GM11168 (cell line): ENCODE data around the gene NOSIP.

Source experiments
- in situ Hi-C: fragments of 300-500 bp; cut with MboI; formaldehyde crosslinking; loops from one replicate; pipeline ENCODE4 v1.12.0; 2022; ENCODE audit warnings: low sequenced_read_pairs; ENCODE audit not compliant: unreplicated experiment

NOSIP gene

GRCh38 chr19:49520705-49521319, 59.5 kb downstream of the NOSIP start:
- in situ Hi-C loops, result no loop called here

- in situ Hi-C loops, result no loop called here
Measured at GRCh38 chr19:49518033-49518432, 62.3 kb downstream of the NOSIP start.

- in situ Hi-C loops, result no loop called here
Measured at GRCh38 chr19:49515767-49516166, 64.6 kb downstream of the NOSIP start.

DNA sequence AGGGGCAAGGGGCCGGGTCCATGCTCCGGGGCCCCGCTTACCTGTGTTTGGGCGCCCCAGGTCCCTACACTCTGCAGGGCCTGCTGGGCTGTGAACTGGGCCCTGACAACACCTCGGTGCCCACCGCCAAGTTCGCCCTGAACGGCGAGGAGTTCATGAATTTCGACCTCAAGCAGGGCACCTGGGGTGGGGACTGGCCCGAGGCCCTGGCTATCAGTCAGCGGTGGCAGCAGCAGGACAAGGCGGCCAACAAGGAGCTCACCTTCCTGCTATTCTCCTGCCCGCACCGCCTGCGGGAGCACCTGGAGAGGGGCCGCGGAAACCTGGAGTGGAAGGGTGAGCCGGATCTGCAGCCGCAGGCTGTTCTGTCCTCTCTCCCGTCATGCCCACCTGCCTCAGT, 66.2 kb downstream of the NOSIP start:
- in situ Hi-C loops, result no loop called here

GRCh38 chr19:49513746-49514118, 66.6 kb downstream of the NOSIP start:
- in situ Hi-C loops, result no loop called here

DNA sequence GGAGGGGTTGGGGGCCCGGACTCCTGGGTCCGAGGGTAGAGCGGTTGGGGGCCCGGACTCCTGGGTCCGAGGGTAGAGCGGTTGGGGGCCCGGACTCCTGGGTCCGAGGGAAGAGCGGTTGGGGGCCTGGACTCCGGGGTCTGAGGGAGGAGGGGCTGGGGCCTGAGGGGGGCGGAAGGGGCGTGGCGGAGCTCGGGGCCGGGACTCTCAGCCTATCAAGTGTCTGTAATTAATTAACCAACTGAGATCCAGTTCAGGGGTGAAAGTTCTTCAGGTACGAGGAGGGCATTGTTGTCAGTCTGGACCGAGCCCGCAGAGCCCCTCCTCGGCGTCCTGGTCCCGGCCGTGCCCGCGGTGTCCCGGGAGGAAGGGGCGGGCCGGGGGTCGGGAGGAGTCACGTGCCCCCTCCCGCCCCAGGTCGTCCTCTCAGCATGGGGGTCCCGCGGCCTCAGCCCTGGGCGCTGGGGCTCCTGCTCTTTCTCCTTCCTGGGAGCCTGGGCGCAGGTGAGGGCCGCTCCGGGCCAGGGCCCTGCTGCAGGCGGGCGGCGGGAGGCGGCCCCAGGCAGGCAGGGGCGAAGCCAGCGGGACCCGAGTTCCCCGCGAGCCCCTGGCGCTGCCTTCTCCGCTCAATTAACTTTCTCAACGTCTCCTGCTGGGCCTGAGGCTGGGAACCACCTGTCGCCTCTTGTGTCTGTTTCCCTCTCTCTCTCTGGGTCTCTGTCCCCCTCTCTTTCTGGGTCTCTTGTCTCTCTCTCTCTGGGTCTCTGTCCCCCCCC, 67.2 kb downstream of the NOSIP start:
- in situ Hi-C loops, result no loop called here

DNA sequence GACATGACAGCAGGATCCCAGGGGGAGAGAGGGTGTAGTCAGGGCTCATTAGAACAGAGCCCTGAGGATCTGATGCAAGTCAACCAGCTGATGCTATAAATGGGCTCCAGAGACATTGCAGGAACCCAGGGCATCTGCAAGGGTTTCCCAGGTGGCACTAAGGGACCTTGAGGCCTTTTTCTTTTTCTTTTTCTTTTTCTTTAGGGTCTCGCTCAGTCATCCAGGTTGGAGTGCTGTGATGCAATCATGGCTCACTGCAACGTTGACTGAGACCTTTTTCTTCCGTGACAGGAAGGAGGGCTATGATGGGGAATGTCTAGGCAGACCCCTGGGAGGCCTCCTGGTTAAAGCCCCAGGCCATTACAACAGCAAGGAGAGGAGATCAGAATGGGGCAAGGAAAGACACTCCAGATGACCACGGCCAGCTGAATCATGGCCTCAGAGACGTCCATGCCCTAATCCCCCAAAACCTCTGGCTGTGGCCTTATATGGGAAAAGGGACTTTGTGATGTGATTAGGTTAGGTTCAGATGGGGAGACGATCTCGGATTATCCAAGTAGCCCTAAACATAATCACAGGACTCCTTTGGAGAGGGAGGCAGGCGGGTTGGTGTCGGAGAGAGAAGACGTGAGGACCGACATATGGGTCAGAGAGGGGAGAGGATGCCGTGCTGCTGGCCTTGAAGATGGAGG, 72.4 kb downstream of the NOSIP start:
- in situ Hi-C loops, result loop anchor here (5.0 kb wide), 1 partner anchor 34 kb away; no protein-coding TSS in a partner anchor

GRCh38 chr19:49506575-49507105, 73.7 kb downstream of the NOSIP start:
- in situ Hi-C loops, result loop anchor here (5.0 kb wide), 1 partner anchor 36 kb away; no protein-coding TSS in a partner anchor
